HG03175 (cell line): ENCODE measurements around the gene PCDHB5.
"Not testable (repeated sequence)": the region's sequence is repeated elsewhere in the genome, so short reads cannot be mapped to it uniquely, and the experiment has no call there.

Experiments
- ATAC-seq: cut with Tn5 transposase; IDR thresholded peaks from one replicate; pipeline ENCODE4 v1.9.1; 2021; ENCODE audit warnings: mild to moderate bottlenecking, moderate library complexity; ENCODE audit not compliant: unreplicated experiment

Gene PCDHB5

DNA sequence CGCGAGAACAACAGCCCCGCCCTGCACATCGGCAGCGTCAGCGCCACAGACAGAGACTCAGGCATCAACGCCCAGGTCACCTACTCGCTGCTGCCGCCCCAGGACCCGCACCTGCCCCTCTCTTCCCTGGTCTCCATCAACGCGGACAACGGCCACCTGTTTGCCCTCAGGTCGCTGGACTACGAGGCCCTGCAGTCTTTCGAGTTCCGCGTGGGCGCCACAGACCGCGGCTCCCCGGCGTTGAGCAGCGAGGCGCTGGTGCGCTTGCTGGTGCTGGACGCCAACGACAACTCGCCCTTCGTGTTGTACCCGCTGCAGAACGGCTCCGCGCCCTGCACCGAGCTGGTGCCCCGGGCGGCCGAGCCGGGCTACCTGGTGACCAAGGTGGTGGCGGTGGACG, 16.6 kb downstream of the PCDHB5 start:
- ATAC-seq = not testable (repeated sequence)

- not testable (repeated sequence) for ATAC-seq
Observed at GRCh38 chr5:141152096-141152495, 17.1 kb downstream of the PCDHB5 start.

DNA sequence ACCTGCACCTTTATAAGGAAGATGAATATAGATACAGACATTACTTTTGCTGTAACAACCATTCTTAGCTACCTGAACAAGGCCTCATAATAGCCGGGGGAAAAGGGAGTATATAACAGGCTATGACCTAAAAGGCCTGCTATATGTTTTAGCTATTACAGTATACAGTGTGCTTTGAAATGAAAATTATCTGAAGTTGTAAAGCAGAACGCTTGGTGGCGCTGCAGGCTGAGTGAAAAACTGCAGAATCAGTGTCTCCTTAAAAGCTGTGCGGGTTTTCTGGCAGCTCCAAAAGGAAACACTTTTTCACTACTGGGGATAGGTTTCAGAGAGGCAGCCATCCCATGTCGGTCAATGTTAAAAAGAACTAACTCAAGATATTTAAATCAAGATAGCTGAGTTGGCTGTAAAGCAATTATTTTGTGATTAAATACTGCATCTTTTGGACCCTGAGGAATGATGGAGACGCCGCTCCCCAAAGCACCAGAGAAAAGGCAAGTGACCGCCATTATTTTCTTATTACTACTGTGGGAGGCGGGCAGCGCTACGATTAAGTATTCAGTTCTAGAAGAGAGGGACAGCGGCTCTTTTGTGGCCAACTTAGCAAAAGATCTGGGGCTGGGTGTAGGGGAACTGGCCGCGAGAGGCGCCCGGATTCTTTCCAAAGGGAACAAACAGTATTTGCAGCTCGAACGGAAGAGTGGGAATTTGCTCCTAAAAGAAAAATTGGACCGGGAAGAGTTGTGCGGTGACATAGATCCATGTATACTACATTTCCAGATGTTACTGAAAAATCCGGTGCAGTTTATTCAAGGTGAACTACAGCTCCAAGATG, 20.8 kb downstream of the PCDHB5 start:
- no peak for ATAC-seq

- ATAC-seq = not testable (repeated sequence)
Observed at GRCh38 chr5:141157356-141157755, 22.4 kb downstream of the PCDHB5 start.

DNA sequence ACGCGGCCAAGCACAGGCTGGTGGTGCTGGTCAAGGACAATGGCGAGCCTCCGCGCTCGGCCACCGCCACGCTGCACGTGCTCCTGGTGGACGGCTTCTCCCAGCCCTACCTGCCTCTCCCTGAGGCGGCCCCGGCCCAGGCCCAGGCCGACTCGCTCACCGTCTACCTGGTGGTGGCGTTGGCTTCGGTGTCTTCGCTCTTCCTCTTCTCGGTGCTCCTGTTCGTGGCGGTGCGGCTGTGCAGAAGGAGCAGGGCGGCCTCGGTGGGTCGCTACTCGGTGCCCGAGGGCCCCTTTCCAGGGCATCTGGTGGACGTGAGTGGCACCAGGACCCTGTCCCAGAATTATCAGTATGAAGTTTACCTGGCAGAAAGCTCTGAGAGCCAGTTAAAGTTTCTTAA, 22.9 kb downstream of the PCDHB5 start:
- ATAC-seq = not testable (repeated sequence)

DNA sequence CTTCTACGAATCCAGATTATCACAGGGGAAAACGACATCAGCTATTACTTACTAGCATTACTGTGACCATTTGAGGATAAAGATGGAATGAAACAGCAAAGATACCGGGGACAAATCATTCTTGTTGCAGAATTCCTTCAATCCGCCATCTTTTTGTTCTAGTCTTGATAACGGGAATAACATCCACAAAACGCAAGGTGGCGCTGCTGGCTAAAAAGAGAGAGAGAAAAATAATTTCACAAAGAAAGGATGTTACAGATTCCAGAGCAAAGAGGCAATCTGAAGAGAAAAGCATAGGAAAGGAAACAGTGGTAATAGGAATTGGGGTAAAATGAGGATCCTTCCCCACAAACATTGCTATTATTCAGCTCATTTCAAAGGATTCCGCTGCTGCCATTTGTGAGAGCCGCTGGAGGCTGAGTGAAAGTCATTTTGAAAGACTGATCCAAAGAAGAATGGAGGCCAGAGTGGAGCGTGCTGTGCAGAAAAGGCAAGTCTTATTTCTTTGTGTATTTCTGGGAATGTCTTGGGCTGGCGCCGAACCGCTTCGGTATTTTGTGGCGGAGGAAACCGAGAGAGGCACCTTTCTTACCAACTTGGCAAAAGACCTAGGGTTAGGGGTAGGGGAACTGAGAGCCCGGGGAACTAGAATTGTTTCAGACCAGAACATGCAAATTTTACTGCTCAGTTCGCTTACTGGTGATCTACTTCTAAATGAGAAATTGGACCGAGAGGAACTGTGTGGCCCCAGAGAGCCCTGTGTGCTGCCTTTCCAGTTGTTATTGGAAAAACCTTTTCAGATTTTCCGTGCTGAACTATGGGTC, 37.6 kb downstream of the PCDHB5 start, which contains the start of gene PCDHB7:
PCDHB7 (plus strand) TSS at position 264 of the 824 bp plus-strand sequence; CDS start at position 456, 192 bp downstream.
- ATAC-seq = no peak

- ATAC-seq = not testable (repeated sequence)
Observed at GRCh38 chr5:141174291-141175104, 39.5 kb downstream of the PCDHB5 start.

- ATAC-seq = no peak
Observed at GRCh38 chr5:141175933-141176332, 40.9 kb downstream of the PCDHB5 start.

DNA sequence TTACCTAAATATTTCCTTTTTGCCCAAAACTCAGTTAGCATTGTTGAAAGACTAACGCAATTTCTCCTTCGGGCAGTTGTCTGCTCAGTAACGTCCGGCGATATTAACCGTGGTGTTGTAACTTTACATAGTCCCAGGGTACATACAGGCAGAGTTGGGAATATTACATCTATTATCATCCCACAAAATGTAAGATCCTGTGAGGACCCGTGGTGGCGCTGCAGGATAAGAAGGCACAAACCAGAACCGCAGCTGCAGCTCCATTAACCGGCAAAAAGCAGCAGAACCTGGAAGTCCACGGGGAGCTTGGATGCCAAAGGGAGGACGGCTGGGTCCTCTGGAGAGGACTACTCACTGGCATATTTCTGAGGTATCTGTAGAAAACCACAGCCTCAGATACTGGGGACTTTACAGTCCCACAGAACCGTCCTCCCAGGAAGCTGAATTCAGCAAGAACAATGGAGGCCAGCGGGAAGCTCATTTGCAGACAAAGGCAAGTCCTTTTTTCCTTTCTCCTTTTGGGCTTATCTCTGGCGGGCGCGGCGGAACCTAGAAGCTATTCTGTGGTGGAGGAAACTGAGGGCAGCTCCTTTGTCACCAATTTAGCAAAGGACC, 42.7 kb downstream of the PCDHB5 start, which contains the start of gene PCDHB8:
PCDHB8 (plus strand) TSS at position 214 of the 615 bp plus-strand sequence; CDS start at position 459, 245 bp downstream.
- not testable (repeated sequence) for ATAC-seq

- ATAC-seq = not testable (repeated sequence)
Observed at GRCh38 chr5:141179371-141179770, 44.4 kb downstream of the PCDHB5 start.

- not testable (repeated sequence) for ATAC-seq
Observed at GRCh38 chr5:141179876-141180275, 44.9 kb downstream of the PCDHB5 start.

GRCh38 chr5:141180313-141180712, 45.3 kb downstream of the PCDHB5 start:
- no peak for ATAC-seq

- ATAC-seq = no peak
Observed at GRCh38 chr5:141182248-141182647, 47.2 kb downstream of the PCDHB5 start, which contains the start of gene PCDHB16. TSS of gene PCDHB16 (plus strand) at chr5:141182387. CDS start at chr5:141182560, 173 bp downstream.

DNA sequence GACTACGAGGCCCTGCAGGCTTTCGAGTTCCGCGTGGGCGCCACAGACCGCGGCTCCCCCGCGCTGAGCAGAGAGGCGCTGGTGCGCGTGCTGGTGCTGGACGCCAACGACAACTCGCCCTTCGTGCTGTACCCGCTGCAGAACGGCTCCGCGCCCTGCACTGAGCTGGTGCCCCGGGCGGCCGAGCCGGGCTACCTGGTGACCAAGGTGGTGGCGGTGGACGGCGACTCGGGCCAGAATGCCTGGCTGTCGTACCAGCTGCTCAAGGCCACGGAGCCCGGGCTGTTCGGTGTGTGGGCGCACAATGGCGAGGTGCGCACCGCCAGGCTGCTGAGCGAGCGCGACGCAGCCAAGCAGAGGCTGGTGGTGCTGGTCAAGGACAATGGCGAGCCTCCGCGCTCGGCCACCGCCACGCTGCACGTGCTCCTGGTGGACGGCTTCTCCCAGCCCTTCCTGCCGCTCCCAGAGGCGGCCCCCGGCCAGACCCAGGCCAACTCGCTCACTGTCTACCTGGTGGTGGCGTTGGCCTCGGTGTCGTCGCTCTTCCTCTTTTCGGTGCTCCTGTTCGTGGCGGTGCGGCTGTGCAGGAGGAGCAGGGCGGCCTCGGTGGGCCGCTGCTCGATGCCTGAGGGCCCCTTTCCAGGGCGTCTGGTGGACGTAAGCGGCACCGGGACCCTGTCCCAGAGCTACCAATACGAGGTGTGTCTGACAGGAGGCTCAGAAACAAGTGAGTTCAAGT, 49.3 kb downstream of the PCDHB5 start:
- ATAC-seq = not testable (repeated sequence)

- no peak for ATAC-seq
Observed at GRCh38 chr5:141186897-141187512, 52.0 kb downstream of the PCDHB5 start, which contains the start of gene PCDHB9. TSS of gene PCDHB9 (plus strand) at chr5:141187161. CDS start at chr5:141187319, 158 bp downstream.
